Amniotic epithelial cell (primary cell): ENCODE results near the gene DKK2.
"Not testable (repeated sequence)": the region's sequence is repeated elsewhere in the genome, so short reads cannot be mapped to it uniquely, and the experiment has no call there.

Source experiments
- DNase-seq: peaks from one replicate; pipeline ENCODE4 v3.0.0-alpha.2; 2010; ENCODE audit warnings: low read depth

Gene DKK2

GRCh38 chr4:106909486-106910188 is 126.5 kb downstream of the DKK2 start:
- peak; percentile 78 for DNase-seq

GRCh38 chr4:106908049-106908448 is 128.1 kb downstream of the DKK2 start:
- not testable (repeated sequence) for DNase-seq

GRCh38 chr4:106907216-106907615 is 128.9 kb downstream of the DKK2 start:
- no peak for DNase-seq

GRCh38 chr4:106906728-106907127 is 129.4 kb downstream of the DKK2 start:
- DNase-seq = no peak

GRCh38 chr4:106898621-106899230 is 137.4 kb downstream of the DKK2 start:
- DNase-seq = peak; percentile 60

GRCh38 chr4:106893903-106894302 is 142.2 kb downstream of the DKK2 start:
- no peak for DNase-seq

GRCh38 chr4:106893395-106893881 is 142.7 kb downstream of the DKK2 start:
- no peak for DNase-seq

GRCh38 chr4:106892786-106893185 is 143.3 kb downstream of the DKK2 start:
- DNase-seq = no peak

GRCh38 chr4:106875340-106875739 is 160.8 kb downstream of the DKK2 start:
- DNase-seq = no peak
